ENCODE measurements around the gene AP3D1. TPM values are rescaled to one million over a fixed set of nuclear protein-coding genes. Genes with fewer than 3 reads are reported as not detected.

Gene AP3D1
- total and polyA plus RNA-seq, 9 of the 15 experiments (the other 6 are each of a cell fraction or from before 2014, with no cell fraction given), result 1.2 to 86.1 (median 35.9) TPM

DNA sequence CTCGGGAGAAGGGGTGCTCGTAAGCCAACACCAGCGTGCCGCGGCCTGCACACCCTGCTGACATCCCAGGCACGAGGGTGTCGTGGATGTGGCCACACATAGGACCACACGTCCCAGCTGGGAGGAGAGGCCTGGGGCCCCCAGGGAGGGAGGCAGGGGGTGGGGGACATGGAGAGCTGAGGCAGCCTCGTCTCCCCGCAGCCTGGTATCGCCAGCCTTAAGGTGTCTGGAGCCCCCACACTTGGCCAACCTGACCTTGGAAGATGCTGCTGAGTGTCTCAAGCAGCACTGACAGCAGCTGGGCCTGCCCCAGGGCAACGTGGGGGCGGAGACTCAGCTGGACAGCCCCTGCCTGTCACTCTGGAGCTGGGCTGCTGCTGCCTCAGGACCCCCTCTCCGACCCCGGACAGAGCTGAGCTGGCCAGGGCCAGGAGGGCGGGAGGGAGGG lies 52.3 kb downstream of the AP3D1 start:
- Histone ChIP-seq H3K4me3 (no peak overlapping the region), H2AFZ (ENCODE audit: low read depth, low read length) (no peak overlapping the region), H3K36me3 (ENCODE audit: control insufficient read depth, insufficient read depth, low read length) (peaks cover 48% of the 10 kb centered on the region; the same call in 2 of the 3 replicates), H3K4me1 (replicated peaks in 1 of 2; ENCODE audit: control insufficient read depth in 2 of 2, insufficient read depth in 2 of 2, low read length in 2 of 2) (peaks cover 5 to 72% of the 10 kb centered on the region in 2 experiments; a peak in 4 of 5 replicates), H3K27ac (ENCODE audit: extremely low read depth, low read depth, low read length) (no peak overlapping the region), H3K9ac (ENCODE audit: insufficient read depth in 1 of 2, low read depth in 2 of 2, low read length in 2 of 2) (peak overlapping the region in 1 of 2 experiments; percentile 30; a peak in 2 of 4 replicates), H3K27me3 (ENCODE audit: control insufficient read depth in 2 of 2, insufficient read depth in 2 of 2, low read length in 2 of 2) (no peaks in the 10 kb centered on the region; a peak in 1 of 5 replicates), H3K79me2 (ENCODE audit: control insufficient read depth, insufficient read depth, low read length) (peaks cover 22% of the 10 kb centered on the region), H3K4me2 (ENCODE audit: insufficient read depth, low read length) (no peak overlapping the region), H3K9me3 (replicated peaks; ENCODE audit: control insufficient read depth, insufficient read depth, low read depth, low read length) (no peaks in the 10 kb centered on the region), H4K20me1 (replicated peaks; ENCODE audit: control insufficient read depth, insufficient read depth, low read length) (0 out of 2 replicates have a peak, but pooled peaks cover 3% of the 10 kb centered on the region), H3K9me1 (ENCODE audit: control insufficient read depth, insufficient read depth, low read length) (no peaks in the 10 kb centered on the region)
- intact Hi-C loops (cut with micrococcal nuclease) (no loop called here), in situ Hi-C loops (cut with MboI) (no loop called here)
- CTCF ChIA-PET (ENCODE audit: low intra/inter-chr PET ratio), result no interaction called here
- FAIRE-seq, result no peak
- DNase-seq (ENCODE audit: extremely low read depth in 1 of 4, low spot score in 3 of 4), result no peak
- TF ChIP-seq POLR2G (IDR thresholded peaks at IDR 0.05; ENCODE audit: low read depth, low read length) (peak; percentile 60), TEAD1 (CRISPR knock-in tag; IDR thresholded peaks at IDR 0.05) (no peak), RBM22 (IDR thresholded peaks at IDR 0.05; ENCODE audit: low read depth, low read length, poor library complexity, severe bottlenecking) (peak; percentile 80), ELF1 (tag; IDR thresholded peaks at IDR 0.05) (no peak)
- no TSS peak for BruUV-seq (replicated peaks)
- no peak for ATAC-seq
- 74% methylated on average over 14 of the region's 16 CpGs for WGBS (ENCODE audit: insufficient coverage, low coverage, missing lambda C conversion rate)
- POLR2A ChIA-PET, result no interaction called here

- H2AFZ ChIP-seq (ENCODE audit: low read depth, low read length), result no peak overlapping the region
- DNase-seq (ENCODE audit: extremely low read depth in 1 of 4, low spot score in 3 of 4) (peak in 1 of 4 experiments; percentile 15), FAIRE-seq (no peak), ATAC-seq (no peak)
- H4K20me1 ChIP-seq (replicated peaks; ENCODE audit: control insufficient read depth, insufficient read depth, low read length), result no peaks in the 10 kb centered on the region
- H3K27me3 ChIP-seq (ENCODE audit: control insufficient read depth in 2 of 2, insufficient read depth in 2 of 2, low read length in 2 of 2), result no peaks in the 10 kb centered on the region
- H3K9me1 ChIP-seq (ENCODE audit: control insufficient read depth, insufficient read depth, low read length), result no peaks in the 10 kb centered on the region
- 59% methylated on average over 21 of the region's 23 CpGs for WGBS (ENCODE audit: insufficient coverage, low coverage, missing lambda C conversion rate)
- H3K36me3 ChIP-seq (ENCODE audit: control insufficient read depth, insufficient read depth, low read length), result peaks cover 36% of the 10 kb centered on the region; the same call in 2 of the 3 replicates
- H3K4me1 ChIP-seq (replicated peaks in 1 of 2; ENCODE audit: control insufficient read depth in 2 of 2, insufficient read depth in 2 of 2, low read length in 2 of 2), result peaks cover 5 to 66% of the 10 kb centered on the region in 2 experiments; a peak in 4 of 5 replicates
- in situ Hi-C loops (cut with MboI), result no loop called here
- H3K4me2 ChIP-seq (ENCODE audit: insufficient read depth, low read length), result no peak overlapping the region
- ChIA-PET POLR2A (interaction anchor here (0.6 kb wide), 1 partner anchor 12 kb away, joined by 3 read pairs; no protein-coding TSS in a partner anchor), CTCF (ENCODE audit: low intra/inter-chr PET ratio) (no interaction called here)
- no peak for TF ChIP-seq RNF219 (CRISPR knock-in tag; IDR thresholded peaks at IDR 0.05)
- TF ChIP-seq, protein P1, sequence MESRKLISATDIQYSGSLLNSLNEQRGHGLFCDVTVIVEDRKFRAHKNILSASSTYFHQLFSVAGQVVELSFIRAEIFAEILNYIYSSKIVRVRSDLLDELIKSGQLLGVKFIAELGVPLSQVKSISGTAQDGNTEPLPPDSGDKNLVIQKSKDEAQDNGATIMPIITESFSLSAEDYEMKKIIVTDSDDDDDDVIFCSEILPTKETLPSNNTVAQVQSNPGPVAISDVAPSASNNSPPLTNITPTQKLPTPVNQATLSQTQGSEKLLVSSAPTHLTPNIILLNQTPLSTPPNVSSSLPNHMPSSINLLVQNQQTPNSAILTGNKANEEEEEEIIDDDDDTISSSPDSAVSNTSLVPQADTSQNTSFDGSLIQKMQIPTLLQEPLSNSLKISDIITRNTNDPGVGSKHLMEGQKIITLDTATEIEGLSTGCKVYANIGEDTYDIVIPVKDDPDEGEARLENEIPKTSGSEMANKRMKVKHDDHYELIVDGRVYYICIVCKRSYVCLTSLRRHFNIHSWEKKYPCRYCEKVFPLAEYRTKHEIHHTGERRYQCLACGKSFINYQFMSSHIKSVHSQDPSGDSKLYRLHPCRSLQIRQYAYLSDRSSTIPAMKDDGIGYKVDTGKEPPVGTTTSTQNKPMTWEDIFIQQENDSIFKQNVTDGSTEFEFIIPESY (CRISPR knock-in tag; IDR thresholded peaks at IDR 0.05), result peak; percentile 86
- peaks cover 23% of the 10 kb centered on the region for H3K79me2 ChIP-seq (ENCODE audit: control insufficient read depth, insufficient read depth, low read length)
- H3K9ac ChIP-seq (ENCODE audit: insufficient read depth in 1 of 2, low read depth in 2 of 2, low read length in 2 of 2), result peak overlapping the region in 1 of 2 experiments; percentile 93; a peak in 2 of 4 replicates
- no peak overlapping the region for H3K4me3 ChIP-seq
- H3K27ac ChIP-seq (ENCODE audit: extremely low read depth, low read depth, low read length), result no peak overlapping the region
- intact Hi-C loops (cut with micrococcal nuclease), result no loop called here
- H3K9me3 ChIP-seq (replicated peaks; ENCODE audit: control insufficient read depth, insufficient read depth, low read depth, low read length), result no peaks in the 10 kb centered on the region
- BruUV-seq (replicated peaks), result no TSS peak
These were observed 53.5 kb downstream of the AP3D1 start for GRCh38 chr19:2097886-2098327.
